HG03520 (cell line): ENCODE measurements around the gene CALR3.
"Not testable (repeated sequence)": the region's sequence is repeated elsewhere in the genome, so short reads cannot be mapped to it uniquely, and the experiment has no call there.

Experiments used
- ATAC-seq: cut with Tn5 transposase; IDR thresholded peaks from one replicate; pipeline ENCODE4 v1.9.1; 2021; ENCODE audit warnings: mild to moderate bottlenecking, moderate library complexity; ENCODE audit not compliant: unreplicated experiment

Gene CALR3

GRCh38 chr19:16525751-16526481 is 29.9 kb upstream of the CALR3 start:
- no peak for ATAC-seq

DNA sequence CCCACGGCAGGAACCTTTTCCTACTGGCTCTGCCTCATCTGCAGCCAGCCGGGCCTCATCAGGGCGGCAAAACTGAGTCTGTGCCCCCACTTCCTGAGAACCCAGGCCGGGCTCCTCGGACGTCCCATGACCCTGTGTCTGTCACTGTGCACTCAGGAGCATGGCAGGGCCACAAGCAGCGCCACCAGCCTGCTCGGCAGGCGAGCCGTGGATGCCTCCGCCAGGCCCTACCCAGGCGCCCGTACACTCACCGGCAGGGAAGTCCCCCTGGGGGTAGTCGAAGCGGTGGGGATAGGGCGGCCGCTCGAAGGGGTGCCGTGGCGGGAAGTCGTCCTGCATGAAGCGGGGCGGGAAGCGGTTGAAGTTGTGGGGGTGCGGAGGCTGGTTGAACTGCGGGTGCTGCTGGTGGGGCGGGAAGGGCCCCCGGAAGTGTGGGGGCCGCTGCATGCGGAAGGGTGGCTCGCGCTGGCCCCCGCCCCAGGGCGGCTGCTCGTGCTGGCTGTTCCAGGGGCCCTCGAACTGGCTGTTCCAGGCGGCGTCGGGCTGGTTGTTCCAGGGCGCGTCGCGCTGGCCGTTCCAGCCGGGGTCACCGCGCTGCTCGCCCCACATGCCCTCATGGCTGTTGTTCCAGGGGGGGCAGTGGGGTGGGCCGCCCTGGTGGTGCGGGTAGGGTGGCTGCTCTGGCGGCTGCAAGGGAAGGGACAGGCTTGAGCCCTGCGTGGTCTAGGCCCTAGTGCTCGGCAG is 29.2 kb upstream of the CALR3 start:
- ATAC-seq, result no peak

GRCh38 chr19:16522559-16523377 is 26.8 kb upstream of the CALR3 start:
- ATAC-seq, result no peak

DNA sequence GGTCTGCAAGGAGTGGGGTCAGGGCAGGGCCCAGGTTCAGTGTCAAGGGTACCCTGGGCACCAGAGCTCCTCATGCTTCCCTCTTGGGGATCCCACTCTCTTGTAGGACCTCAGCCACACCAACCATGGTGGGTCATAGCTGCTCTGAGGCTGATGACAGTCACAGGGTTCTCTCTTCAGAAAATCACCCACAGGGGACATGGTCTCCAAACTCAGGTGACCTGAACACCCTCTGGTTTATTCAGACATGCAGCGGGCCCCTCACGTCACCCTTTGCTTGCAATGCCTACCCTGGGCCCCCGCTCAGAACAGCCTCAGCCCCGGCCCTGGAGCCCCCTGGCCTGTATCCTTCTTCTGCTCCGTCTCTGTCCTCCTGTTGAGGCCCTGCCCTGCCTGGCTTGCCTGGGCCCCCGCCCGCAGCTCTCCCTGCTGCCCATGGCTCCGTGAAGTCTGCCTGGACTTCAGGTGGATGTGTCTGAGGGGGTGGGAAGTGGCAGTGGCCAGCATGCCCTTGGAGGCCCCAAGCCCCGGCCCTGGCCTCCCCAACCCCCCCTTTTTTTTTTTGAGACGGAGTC is 25.8 kb upstream of the CALR3 start:
- ATAC-seq, result no peak

DNA sequence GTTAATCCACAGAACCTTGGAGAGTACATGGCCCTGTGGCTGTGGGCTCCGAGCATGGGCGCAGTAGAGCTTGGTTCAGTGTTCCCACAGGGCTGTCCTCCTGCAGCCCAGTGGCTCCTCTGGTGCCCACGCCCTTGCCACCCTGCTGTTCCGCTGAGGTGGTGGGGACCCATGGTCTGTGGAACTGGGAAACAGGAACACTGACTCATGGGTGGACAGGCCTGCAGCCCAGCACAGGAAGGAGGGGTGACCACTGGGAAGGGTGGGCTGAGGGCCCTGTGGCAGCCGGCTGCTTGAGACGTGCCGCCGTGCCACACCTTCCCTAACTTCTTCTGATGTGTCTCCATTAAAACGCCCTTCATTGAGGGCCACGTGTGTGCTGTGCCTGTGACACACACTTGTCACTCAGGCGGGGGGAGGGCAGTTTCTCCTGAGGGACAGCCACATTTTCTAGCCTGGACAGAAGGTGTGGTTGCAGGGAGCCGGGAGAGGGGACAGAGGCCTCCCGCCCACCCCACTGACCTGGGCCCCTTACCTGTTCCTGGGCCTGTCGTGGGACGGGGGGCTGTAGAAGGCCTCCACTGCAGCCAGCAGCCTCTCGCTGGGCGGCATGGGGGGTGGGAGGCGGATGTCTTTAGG is 25.1 kb upstream of the CALR3 start:
- ATAC-seq, result no peak

DNA sequence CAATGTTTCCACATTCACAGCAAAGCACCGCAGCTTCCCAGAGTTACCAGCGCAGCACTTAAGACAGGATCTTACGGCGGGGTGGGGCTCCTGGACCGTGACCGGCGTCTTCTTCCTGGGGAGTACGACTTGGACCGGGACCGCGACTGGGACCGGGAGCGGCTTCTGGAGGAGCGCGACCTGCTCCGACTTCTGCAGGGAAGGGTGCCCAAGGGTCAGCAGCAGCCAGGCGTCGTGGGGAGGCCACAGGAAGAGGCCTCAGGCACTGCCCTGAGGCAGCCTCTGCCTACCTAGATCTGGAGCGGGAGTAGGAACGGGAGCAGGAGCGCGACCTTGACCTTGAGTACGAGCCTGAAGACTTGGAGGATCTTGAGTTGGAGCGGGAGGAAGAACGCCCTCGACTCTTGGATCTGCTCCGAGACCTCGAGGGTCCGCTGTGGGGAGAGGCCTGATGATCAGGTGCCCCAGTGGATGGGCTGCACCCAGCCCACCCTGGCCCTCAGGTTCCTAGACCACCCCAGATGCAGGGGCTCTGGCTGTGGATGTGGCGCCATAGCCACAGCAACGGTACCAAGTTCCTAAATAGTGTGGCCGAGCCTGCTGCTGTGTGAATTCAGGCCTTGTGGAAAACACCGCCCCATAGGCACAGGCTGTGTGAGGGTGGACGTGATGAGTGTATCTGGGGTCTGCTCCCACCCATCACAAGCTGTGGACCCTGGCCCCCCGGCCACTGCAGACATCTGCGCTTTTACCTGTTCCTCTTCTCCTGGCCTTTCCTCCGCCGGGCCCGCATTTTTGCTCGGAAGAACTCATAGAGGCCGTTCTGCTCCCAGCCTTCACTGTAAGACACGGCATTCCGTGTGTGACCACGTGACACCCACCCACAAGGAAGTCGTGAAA is 24.4 kb upstream of the CALR3 start:
- no peak for ATAC-seq

GRCh38 chr19:16519230-16519687 is 23.3 kb upstream of the CALR3 start:
- ATAC-seq, result no peak

DNA sequence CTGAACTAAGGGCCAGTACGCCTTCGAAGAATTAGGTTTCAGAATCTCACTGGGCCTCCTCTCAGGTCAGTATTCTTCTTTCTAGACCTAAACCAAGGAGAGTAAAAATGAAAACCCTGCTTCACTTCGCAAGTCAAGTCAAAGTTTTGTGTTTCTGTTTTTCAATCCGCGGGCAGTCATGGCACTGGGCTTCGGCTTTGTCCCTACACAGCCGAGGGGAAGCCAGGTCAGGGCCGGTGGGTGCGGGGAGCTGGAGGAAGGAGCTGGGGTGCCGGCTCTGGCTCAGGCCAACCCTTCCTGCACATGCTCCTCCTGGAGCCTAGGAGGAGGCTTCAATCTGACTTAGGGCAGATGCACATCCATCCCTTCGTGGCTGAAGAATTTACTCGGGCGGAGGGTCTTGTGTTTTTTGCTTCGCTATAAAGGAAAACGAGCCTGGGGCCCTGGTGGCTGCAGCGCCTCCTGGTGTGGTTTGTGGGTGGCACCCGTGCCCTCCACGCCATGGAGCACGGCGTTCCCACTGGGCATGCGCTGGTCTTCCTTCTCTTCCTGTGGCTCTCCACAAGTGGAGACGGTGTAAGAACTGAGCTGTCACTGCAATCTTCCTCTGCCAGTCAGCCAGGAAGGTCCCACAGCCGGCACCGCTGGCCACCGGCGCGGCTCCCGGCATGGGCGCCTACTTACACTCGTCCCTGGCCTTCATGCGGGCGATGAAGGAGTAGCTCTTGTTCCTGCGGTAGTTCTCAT is 22.7 kb upstream of the CALR3 start:
- ATAC-seq, result no peak

DNA sequence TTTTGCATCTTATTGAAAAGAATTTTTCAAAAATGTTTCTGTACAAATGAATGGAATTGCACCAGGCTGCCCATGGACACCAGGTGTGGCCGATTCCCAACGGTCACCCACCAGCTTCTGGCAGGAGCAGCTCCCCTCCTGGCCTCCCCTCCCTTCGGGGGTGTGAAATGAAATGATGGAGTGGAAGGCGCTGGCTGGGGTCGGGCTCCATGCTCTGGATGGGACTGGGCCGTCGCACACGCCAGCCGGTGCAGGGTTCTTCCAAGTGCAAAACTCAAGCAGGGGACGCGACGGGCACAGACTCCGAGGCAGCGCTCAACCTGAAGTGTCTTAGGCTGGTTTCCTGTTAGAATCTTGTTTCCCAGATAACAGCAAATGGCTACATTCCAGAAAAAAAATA is 22.1 kb upstream of the CALR3 start:
- ATAC-seq, result no peak

- no peak for ATAC-seq
Observed at GRCh38 chr19:16516923-16517610, 21.1 kb upstream of the CALR3 start.

DNA sequence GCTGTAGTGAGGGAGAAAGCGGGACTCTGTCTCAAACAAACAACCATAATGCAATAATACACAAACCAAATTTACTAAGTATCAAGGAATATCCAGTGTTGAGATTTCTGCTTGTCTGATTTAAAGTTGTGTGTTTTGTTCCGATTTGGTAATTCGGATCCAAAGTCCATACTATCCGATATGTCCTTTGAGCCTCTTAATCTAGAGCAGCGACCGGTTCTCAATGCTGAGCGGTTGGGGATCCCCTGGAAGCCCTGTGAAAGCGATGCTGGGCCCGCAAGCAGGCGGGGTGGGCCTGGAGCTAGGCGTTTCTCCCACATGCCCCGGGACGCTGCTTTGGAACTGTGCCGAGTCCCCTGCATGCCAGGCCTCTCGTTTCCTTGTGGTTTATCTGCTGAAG is 20.4 kb upstream of the CALR3 start:
- ATAC-seq, result no peak

DNA sequence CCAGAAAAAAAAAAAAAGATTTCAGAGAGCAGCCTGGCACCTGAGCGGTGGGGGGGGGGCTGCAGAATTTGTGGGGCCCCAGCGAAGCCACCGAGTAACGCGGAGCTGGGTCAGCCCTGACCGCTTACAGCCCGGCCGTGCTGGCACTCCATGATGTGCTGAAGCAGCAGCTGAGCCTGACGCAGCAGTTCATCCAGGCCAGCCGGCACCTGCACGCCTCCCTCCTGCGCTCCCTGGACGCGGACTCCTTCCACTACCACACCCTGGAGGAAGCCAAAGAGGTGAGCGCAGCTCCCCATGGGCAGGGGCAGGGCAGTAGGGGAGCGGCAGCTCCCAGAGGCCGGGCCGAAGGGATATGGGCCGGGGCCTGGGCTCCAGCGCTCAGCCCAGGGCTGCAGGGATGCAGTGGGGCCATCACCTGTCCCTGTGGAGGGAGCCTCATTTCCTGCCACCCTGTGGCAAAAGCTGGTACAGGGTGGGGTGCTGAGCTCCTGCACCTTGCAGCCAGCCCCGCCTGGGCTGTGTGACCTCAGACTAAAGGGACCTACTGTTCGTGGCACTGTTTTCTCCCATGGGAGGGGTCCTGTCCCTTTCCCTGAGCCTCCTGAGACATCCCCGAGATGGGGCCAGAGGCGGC is 18.5 kb upstream of the CALR3 start:
- no peak for ATAC-seq

DNA sequence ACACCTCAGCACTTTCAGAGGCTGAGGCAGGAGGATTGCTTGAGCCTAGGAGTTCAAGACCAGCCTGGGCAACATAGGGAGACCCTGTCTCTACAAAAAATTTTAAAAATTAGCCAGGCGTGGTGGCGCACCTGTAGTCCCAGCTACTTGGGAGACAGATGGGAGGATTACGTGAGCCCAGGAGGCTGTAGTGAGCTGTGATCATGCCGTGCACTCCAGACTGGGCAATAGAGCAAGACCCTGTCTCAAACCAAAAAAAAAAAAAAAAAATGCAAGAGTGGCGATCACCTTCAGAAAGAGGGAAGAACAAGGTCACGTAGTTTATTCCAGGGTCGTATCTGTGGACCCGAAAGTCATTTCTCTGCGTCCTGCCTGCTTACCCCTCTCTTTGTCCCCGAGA is 16.6 kb upstream of the CALR3 start:
- not testable (repeated sequence) for ATAC-seq

DNA sequence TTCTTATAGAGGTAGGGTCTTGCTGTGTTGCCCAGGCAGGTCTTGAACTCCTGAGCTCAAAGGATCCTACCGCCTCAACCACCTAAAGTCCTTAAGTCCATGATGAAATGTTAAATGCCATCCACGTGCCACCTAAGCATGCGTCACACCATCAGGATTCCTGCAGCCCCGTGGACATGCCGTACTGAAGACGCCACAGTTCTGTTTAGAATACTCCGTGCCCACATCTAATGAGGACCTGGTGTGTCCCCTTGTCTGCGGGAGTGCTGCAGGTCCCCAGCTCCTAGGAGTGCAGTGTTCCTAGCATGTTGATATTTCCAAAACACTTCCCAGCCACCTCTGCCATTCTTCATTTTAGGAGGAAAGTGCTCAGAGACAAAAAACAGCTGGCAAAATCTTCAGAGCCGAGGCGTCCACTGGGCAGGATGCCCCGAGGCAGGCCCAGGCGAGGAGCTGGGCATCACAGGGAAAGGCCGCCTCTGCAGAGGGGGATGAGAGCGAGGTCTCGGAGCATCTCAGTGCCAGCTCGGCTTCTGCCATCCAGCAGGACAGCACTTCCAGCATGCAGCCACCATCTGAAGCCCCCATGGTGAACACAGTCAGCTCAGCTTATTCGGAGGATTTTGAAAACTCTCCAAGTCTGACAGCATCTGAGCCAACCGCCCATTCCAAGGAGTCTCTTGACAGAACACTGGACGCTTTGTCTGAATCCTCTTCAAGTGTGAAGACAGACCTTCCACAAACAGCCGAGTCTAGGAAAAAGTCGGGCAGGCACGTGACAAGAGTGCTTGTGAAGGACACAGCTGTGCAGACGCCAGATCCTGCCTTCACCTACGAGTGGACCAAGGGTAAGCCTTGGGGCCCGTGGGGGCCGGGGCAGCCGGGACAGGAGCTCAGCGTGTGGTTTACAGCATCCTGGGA is 13.4 kb upstream of the CALR3 start:
- no peak for ATAC-seq

GRCh38 chr19:16508546-16508945 is 12.6 kb upstream of the CALR3 start:
- ATAC-seq, result no peak

- no peak for ATAC-seq
Observed at GRCh38 chr19:16506961-16507360, 11.0 kb upstream of the CALR3 start.

- ATAC-seq, result not testable (repeated sequence)
Observed at GRCh38 chr19:16506161-16506560, 10.2 kb upstream of the CALR3 start.
